K562 (cell line): ENCODE results near the gene KIRREL1. TPM values are rescaled to one million over a fixed set of nuclear protein-coding genes. Genes with fewer than 3 reads are reported as not detected.

Experiments used
- ATAC-seq: fragments of 200-7000 bp; cut with Tn5 transposase; 3 replicates; pipeline ENCODE4 v1.9.1; 2020; ENCODE audit warnings: moderate library complexity
- BruUV-seq: library from RNA; stranded (reverse); fragments of 400-500 nt; replicated peaks from 2 replicates; lab custom pipeline; 2021; lab: Mats Ljungman, UMichigan
- CTCF ChIA-PET: fragments of 300-600 bp; formaldehyde crosslinking; extraction: SDS; loops from one replicate; lab custom pipeline; 2021; ENCODE audit warnings: low intra/inter-chr PET ratio; lab: Yijun Ruan, JAX
- POLR2A ChIA-PET: fragments of 300-600, 350-650 bp; sonication (Branson Sonifier 250); formaldehyde crosslinking; extraction: SDS; loops from one replicate; lab custom pipeline; 2021; ENCODE audit warnings: antibody characterized with exemption, inconsistent platforms; lab: Yijun Ruan, JAX
- DNase-seq, 4 experiments: peaks; one replicate each; pipeline versions ENCODE4 v3.0.0 to v3.0.0-alpha.2; 2011 to 2018; ENCODE audit warnings: low spot score in 3 of 4, mixed read lengths in 3 of 4; ENCODE audit errors: extremely low read depth in 1 of 4
- FAIRE-seq: peaks from 2 replicates; lab custom pipeline; 2011; peaks lifted over from hg19 to GRCh38; lab: Jason Lieb, UNC
- H2AFZ ChIP-seq: 2 replicates; pipeline ENCODE4 v1.6.0; 2011; ENCODE audit warnings: low read depth, low read length, control low read depth, inconsistent platforms
- H3K27ac ChIP-seq: fragments of 200-600 bp; 3 replicates; pipeline ENCODE4 v1.8.0; 2011; ENCODE audit warnings: low read depth, mild to moderate bottlenecking, control low read depth, inconsistent platforms, low read length, moderate library complexity, mixed read lengths; ENCODE audit errors: extremely low read depth
- H3K27me3 ChIP-seq, 2 experiments: fragments of 300-600 bp in 1 of 2; 2 replicates in 1 of 2; 3 replicates in 1 of 2; pipeline versions ENCODE4 v1.6.0 to v1.8.0; 2011; ENCODE audit warnings: inconsistent platforms in 2 of 2, low read length in 2 of 2, mild to moderate bottlenecking in 1 of 2, mixed read lengths in 1 of 2, moderate library complexity in 1 of 2; ENCODE audit not compliant: control insufficient read depth in 2 of 2, insufficient read depth in 2 of 2
- H3K36me3 ChIP-seq: fragments of 300-600 bp; 3 replicates; pipeline ENCODE4 v1.8.0; 2011; ENCODE audit warnings: mild to moderate bottlenecking, low read length, inconsistent platforms; ENCODE audit not compliant: control insufficient read depth, insufficient read depth
- H3K4me1 ChIP-seq, 2 experiments: fragments of 200-600 bp in 1 of 2; replicated peaks in 1 of 2; 2 replicates in 1 of 2; 3 replicates in 1 of 2; pipeline versions ENCODE4 v1.5.1 to v1.8.0; 2011; ENCODE audit warnings: inconsistent platforms in 2 of 2, low read length in 2 of 2, mild to moderate bottlenecking in 1 of 2, mixed read lengths in 1 of 2, moderate library complexity in 1 of 2; ENCODE audit not compliant: control insufficient read depth in 2 of 2, insufficient read depth in 2 of 2
- H3K4me2 ChIP-seq: 2 replicates; pipeline ENCODE4 v1.6.1; 2011; ENCODE audit warnings: low read length, control low read depth, inconsistent platforms, mixed read lengths; ENCODE audit not compliant: insufficient read depth
- H3K4me3 ChIP-seq: fragments of 200-600 bp; sonication (generic), shearing (Covaris generic); 2 replicates; pipeline ENCODE4 v1.5.1; 2016; ENCODE audit warnings: control low read depth, inconsistent platforms
- H3K79me2 ChIP-seq: fragments of 200-600 bp; 3 replicates; pipeline ENCODE4 v1.8.0; 2011; ENCODE audit warnings: low read length, inconsistent platforms; ENCODE audit not compliant: control insufficient read depth, insufficient read depth
- H3K9ac ChIP-seq, 2 experiments: 2 replicates each; pipeline versions ENCODE4 v1.6.0 to v1.6.1; 2011; ENCODE audit warnings: low read depth in 2 of 2, low read length in 2 of 2, control low read depth in 1 of 2, inconsistent platforms in 1 of 2, mild to moderate bottlenecking in 1 of 2, mixed read lengths in 1 of 2; ENCODE audit not compliant: insufficient read depth in 1 of 2
- H3K9me1 ChIP-seq: one replicate; pipeline ENCODE4 v1.6.0; 2011; ENCODE audit warnings: inconsistent platforms, mild to moderate bottlenecking, low read length, moderate library complexity; ENCODE audit not compliant: control insufficient read depth, insufficient read depth
- H3K9me3 ChIP-seq: replicated peaks from 2 replicates; pipeline ENCODE4 v1.5.1; 2011; ENCODE audit warnings: low read depth, low read length, inconsistent platforms; ENCODE audit not compliant: control insufficient read depth, insufficient read depth
- H4K20me1 ChIP-seq: replicated peaks from 2 replicates; pipeline ENCODE4 v1.6.1; 2011; ENCODE audit warnings: low read length, inconsistent platforms, mixed read lengths; ENCODE audit not compliant: control insufficient read depth, insufficient read depth
- ARID2 ChIP-seq: fragments of 450-650 bp; IDR thresholded peaks from 2 replicates; pipeline ENCODE4 v1.6.1; 2017; ENCODE audit warnings: antibody characterized with exemption, mild to moderate bottlenecking
- EP300 ChIP-seq: IDR thresholded peaks from 2 replicates; pipeline ENCODE4 v1.6.1; 2012; ENCODE audit warnings: low read length, improper control_type of control experiment
- KHSRP ChIP-seq: fragments of 450-650 bp; IDR thresholded peaks from 2 replicates; pipeline ENCODE4 v1.6.1; 2017
- NFIX ChIP-seq: fragments of 250-450 bp; sonication (Bioruptor Pico); IDR thresholded peaks from 2 replicates; pipeline ENCODE4 v1.4.0; 2020; ENCODE audit warnings: low read depth, mild to moderate bottlenecking, moderate library complexity
- NONO ChIP-seq, 2 experiments: fragments of 200-400 bp in 1 of 2; fragments of 450-650 bp in 1 of 2; formaldehyde crosslinking in 1 of 2; IDR thresholded peaks; 2 replicates each; pipeline ENCODE4 v1.6.1; 2017; ENCODE audit warnings: low read depth in 2 of 2, mild to moderate bottlenecking in 2 of 2, moderate library complexity in 2 of 2, low read length in 1 of 2
- RFX7 ChIP-seq: fragments of 250-450 bp; sonication (Bioruptor Pico); IDR thresholded peaks from 2 replicates; pipeline ENCODE4 v1.5.1; 2021; ENCODE audit warnings: mild to moderate bottlenecking
- SMAD3 ChIP-seq: fragments of 450-650 bp; formaldehyde crosslinking; conservative IDR thresholded peaks from 2 replicates; pipeline ENCODE4 v1.4.0; 2020; ENCODE audit warnings: mild to moderate bottlenecking
- ZEB2 ChIP-seq: fragments of 450-650 bp; IDR thresholded peaks from 2 replicates; pipeline ENCODE4 v1.6.1; 2016
- ZNF436 ChIP-seq: fragments of 250-450, 450-650 bp; sonication (Bioruptor Pico); formaldehyde crosslinking; IDR thresholded peaks from 2 replicates; pipeline ENCODE4 v1.7.0; 2020; ENCODE audit warnings: mild to moderate bottlenecking
- ZNF644 ChIP-seq: fragments of 200-800 bp; sonication (Bioruptor generic); IDR thresholded peaks from 2 replicates; pipeline ENCODE4 v1.6.1; 2016; ENCODE audit warnings: low read depth, missing genetic modification characterization, missing compliant biosample characterization
- ZNF695 ChIP-seq: fragments of 450-650 bp; formaldehyde crosslinking; IDR thresholded peaks from 2 replicates; pipeline ENCODE4 v1.4.0; 2020; ENCODE audit warnings: mild to moderate bottlenecking, moderate library complexity
- WGBS: fragments of 100-300 bp; shearing (Covaris generic); methylation state at CpG from one replicate; pipeline ENCODE4 v1.1.6; 2016; ENCODE audit warnings: low coverage, mixed read lengths; ENCODE audit not compliant: insufficient coverage; ENCODE audit errors: missing lambda C conversion rate; 5-methylcytosine and 5-hydroxymethylcytosine counted together
- in situ Hi-C: fragments of 300-500 bp; cut with MboI; formaldehyde crosslinking; loops from 4 replicates; pipeline ENCODE4 v1.15.0; 2018; ENCODE audit warnings: inconsistent platforms, mixed read lengths
- intact Hi-C: fragments of 100-400 bp; cut with micrococcal nuclease; formaldehyde crosslinking; loops from 2 replicates; pipeline ENCODE4 v1.14.2; 2022
- polyA plus RNA-seq, 8 experiments: library from polyadenylated mRNA; depleted of rRNA in 4 of 8; stranded (reverse) in 5 of 8; unstranded in 3 of 8; fragments of >200 nt; fragmentation: Nextera tagmentation in 2 of 8; fragmentation: Illumina TruSeq in 1 of 8; extraction: Ambion mirVana in 2 of 8; extraction: Trizol in 1 of 8; gene quantifications; 2 replicates each; pipeline versions ENCODE4 v1.2.1 to v1.2.3, GENCODE V29; 2011 to 2014; ENCODE audit warnings: inconsistent platforms in 1 of 8, missing spikeins in 1 of 8
- total RNA-seq, 7 experiments: library from RNA; depleted of rRNA in 6 of 7; stranded (reverse); fragments of >200 nt in 6 of 7; fragmentation: Illumina TruSeq in 2 of 7; extraction: Trizol in 2 of 7; gene quantifications; 2 replicates each; pipeline versions ENCODE4 v1.2.1 to v1.2.3, GENCODE V29; 2011 to 2021; ENCODE audit warnings: low replicate concordance in 1 of 7
- TF ChIP-seq, protein P1 (sequence below): fragments of 450-650 bp; IDR thresholded peaks from 2 replicates; pipeline ENCODE4 v1.6.1; 2016; ENCODE audit warnings: low read depth
- TF ChIP-seq, protein P2 (sequence below): fragments of 250-450 bp; sonication (Bioruptor Pico); IDR thresholded peaks from 2 replicates; pipeline ENCODE4 v1.9.0; 2021; ENCODE audit warnings: mild to moderate bottlenecking
- TF ChIP-seq, protein P3 (sequence below): fragments of 250-450 bp; sonication (Bioruptor Pico); IDR thresholded peaks from 2 replicates; pipeline ENCODE4 v1.5.0; 2020; ENCODE audit warnings: mild to moderate bottlenecking

Gene KIRREL1
- total and polyA plus RNA-seq, 9 of the 15 experiments (the other 6 are each of a cell fraction or from before 2014, with no cell fraction given): under 0.01 to 0.22 (median 0.03) TPM; not detected in 3

DNA sequence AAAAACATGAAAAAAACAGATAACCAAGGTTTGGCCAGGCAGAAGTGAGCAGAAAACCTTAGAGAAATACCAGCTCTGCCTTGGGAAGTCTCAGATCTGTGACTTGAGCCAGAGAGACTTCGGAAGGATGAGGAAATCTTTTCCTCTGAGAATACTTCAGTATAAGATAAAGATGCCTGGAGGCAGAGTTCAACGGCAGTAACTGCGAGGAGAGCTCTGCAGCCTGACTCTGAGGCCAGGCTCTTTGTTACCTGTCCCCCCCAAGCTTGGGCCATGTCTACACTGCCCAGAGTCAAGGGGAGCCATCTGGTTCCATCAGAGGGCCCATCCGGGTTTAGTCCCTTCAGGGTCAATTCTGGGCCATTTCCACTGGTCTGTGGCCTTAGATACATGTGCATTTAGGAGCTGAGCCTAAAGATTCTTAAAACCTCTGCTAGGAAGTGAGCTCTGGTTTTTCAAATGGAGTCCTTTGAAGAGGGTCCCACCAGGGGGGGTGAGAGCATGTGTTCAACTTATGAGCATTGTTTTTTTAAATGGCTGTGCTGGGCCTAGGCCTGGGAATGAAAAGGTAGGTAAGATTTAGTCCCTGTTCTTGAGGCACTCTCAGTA, 8.7 kb downstream of the KIRREL1 start:
- Histone ChIP-seq H3K4me3 (no peak overlapping the region), H3K27ac (no peak overlapping the region), H3K27me3 (peaks cover 0 to 10% of the 10 kb centered on the region in 2 experiments; a peak in 3 of 5 replicates), H3K79me2 (no peaks in the 10 kb centered on the region), H3K9me1 (no peaks in the 10 kb centered on the region), H3K9me3 (no peaks in the 10 kb centered on the region), H3K36me3 (no peaks in the 10 kb centered on the region), H3K9ac (no peak overlapping the region), H2AFZ (no peak overlapping the region), H3K4me2 (no peak overlapping the region), H3K4me1 (no peaks in the 10 kb centered on the region), H4K20me1 (peaks cover 3% of the 10 kb centered on the region; the same call in 1 of the 2 replicates)
- intact Hi-C loops (no loop called here), in situ Hi-C loops (loop anchor here (10.0 kb wide), 1 partner anchor 93 kb away; no protein-coding TSS in a partner anchor)
- ChIA-PET POLR2A (no interaction called here), CTCF (no interaction called here)
- FAIRE-seq: no peak
- no peak for DNase-seq
- WGBS: 0% methylated on average over 4 of the region's 4 CpGs
- no TSS peak for BruUV-seq
- no peak for ATAC-seq
- TF ChIP-seq, protein P1, sequence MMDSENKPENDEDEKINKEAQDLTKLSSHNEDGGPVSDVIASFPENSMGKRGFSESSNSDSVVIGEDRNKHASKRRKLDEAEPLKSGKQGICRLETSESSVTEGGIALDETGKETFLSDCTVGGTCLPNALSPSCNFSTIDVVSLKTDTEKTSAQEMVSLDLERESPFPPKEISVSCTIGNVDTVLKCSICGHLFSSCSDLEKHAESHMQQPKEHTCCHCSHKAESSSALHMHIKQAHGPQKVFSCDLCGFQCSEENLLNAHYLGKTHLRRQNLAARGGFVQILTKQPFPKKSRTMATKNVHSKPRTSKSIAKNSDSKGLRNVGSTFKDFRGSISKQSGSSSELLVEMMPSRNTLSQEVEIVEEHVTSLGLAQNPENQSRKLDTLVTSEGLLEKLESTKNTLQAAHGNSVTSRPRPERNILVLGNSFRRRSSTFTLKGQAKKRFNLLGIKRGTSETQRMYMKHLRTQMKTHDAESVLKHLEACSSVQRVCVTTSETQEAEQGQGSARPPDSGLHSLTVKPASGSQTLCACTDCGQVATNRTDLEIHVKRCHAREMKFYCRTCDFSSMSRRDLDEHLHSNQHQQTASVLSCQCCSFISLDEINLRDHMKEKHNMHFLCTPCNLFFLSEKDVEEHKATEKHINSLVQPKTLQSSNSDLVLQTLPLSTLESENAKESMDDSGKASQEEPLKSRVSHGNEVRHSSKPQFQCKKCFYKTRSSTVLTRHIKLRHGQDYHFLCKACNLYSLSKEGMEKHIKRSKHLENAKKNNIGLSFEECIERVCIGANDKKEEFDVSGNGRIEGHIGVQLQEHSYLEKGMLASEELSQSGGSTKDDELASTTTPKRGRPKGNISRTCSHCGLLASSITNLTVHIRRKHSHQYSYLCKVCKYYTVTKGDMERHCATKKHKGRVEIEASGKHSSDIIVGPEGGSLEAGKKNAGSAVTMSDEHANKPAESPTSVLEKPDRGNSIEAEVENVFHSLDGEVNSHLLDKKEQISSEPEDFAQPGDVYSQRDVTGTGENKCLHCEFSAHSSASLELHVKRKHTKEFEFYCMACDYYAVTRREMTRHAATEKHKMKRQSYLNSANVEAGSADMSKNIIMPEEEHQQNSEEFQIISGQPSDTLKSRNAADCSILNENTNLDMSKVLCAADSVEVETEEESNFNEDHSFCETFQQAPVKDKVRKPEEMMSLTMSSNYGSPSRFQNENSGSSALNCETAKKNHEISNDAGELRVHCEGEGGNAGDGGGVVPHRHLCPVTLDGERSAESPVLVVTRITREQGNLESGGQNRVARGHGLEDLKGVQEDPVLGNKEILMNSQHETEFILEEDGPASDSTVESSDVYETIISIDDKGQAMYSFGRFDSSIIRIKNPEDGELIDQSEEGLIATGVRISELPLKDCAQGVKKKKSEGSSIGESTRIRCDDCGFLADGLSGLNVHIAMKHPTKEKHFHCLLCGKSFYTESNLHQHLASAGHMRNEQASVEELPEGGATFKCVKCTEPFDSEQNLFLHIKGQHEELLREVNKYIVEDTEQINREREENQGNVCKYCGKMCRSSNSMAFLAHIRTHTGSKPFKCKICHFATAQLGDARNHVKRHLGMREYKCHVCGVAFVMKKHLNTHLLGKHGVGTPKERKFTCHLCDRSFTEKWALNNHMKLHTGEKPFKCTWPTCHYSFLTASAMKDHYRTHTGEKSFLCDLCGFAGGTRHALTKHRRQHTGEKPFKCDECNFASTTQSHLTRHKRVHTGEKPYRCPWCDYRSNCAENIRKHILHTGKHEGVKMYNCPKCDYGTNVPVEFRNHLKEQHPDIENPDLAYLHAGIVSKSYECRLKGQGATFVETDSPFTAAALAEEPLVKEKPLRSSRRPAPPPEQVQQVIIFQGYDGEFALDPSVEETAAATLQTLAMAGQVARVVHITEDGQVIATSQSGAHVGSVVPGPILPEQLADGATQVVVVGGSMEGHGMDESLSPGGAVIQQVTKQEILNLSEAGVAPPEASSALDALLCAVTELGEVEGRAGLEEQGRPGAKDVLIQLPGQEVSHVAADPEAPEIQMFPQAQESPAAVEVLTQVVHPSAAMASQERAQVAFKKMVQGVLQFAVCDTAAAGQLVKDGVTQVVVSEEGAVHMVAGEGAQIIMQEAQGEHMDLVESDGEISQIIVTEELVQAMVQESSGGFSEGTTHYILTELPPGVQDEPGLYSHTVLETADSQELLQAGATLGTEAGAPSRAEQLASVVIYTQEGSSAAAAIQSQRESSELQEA: no peak
- TF ChIP-seq EP300: no peak
- TF ChIP-seq NFIX (CRISPR knock-in tag): no peak
- TF ChIP-seq SMAD3 (CRISPR knock-in tag): no peak
- TF ChIP-seq, protein P2, sequence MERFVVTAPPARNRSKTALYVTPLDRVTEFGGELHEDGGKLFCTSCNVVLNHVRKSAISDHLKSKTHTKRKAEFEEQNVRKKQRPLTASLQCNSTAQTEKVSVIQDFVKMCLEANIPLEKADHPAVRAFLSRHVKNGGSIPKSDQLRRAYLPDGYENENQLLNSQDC (CRISPR knock-in tag): no peak
- no peak for TF ChIP-seq ZNF695 (CRISPR knock-in tag)
- no peak for TF ChIP-seq KHSRP
- TF ChIP-seq ZNF436 (CRISPR knock-in tag): no peak
- TF ChIP-seq ARID2: no peak
- TF ChIP-seq ZEB2: no peak
- TF ChIP-seq, protein P3, sequence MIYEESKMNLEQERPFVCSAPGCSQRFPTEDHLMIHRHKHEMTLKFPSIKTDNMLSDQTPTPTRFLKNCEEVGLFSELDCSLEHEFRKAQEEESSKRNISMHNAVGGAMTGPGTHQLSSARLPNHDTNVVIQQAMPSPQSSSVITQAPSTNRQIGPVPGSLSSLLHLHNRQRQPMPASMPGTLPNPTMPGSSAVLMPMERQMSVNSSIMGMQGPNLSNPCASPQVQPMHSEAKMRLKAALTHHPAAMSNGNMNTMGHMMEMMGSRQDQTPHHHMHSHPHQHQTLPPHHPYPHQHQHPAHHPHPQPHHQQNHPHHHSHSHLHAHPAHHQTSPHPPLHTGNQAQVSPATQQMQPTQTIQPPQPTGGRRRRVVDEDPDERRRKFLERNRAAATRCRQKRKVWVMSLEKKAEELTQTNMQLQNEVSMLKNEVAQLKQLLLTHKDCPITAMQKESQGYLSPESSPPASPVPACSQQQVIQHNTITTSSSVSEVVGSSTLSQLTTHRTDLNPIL: no peak
- TF ChIP-seq RFX7 (CRISPR knock-in tag): no peak
- no peak for TF ChIP-seq ZNF644
- no peak for TF ChIP-seq NONO (IDR thresholded peaks at IDR 0.05; ENCODE audit: low read depth in 2 of 2, low read length in 1 of 2)
